HG03460 (cell line): ENCODE measurements around the gene NAPA.

ENCODE experiments used
- ATAC-seq: cut with Tn5 transposase; IDR thresholded peaks from one replicate; pipeline ENCODE4 v1.9.1; 2021; ENCODE audit not compliant: unreplicated experiment

The NAPA gene

DNA sequence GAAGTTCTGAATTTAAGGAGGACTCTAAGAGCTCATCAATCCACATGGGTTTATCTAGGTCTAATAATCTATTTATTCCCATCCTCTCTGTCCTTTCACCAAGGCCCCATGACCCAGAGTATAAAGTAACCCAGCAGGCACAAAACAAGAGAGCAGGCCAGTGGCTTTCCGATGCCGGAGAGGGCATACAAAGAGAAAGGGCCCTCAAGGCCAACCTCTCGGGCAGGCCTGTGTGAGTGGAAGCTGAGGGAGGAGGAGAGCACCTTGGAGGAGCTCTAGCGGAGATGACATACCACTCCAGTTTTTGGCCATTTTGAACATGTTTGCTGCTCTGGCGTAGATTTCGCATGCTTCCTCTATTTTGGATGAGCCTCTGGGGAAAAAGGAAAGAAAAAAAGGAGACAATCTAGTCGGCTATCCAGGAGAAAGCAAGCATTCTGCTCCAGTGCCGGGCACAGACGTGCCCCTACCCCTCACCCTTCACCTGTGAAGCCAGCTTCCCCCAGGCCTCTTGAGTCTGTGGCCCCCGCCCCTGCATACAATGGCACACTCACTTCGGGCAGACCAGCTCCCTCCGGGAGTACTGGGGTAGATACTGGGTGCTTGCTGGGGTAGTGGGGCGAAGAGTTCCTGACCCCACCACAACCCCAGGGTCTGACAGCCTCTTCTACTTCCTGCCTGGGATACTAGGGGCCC, 11.6 kb downstream of the NAPA start:
- ATAC-seq, result no peak

DNA sequence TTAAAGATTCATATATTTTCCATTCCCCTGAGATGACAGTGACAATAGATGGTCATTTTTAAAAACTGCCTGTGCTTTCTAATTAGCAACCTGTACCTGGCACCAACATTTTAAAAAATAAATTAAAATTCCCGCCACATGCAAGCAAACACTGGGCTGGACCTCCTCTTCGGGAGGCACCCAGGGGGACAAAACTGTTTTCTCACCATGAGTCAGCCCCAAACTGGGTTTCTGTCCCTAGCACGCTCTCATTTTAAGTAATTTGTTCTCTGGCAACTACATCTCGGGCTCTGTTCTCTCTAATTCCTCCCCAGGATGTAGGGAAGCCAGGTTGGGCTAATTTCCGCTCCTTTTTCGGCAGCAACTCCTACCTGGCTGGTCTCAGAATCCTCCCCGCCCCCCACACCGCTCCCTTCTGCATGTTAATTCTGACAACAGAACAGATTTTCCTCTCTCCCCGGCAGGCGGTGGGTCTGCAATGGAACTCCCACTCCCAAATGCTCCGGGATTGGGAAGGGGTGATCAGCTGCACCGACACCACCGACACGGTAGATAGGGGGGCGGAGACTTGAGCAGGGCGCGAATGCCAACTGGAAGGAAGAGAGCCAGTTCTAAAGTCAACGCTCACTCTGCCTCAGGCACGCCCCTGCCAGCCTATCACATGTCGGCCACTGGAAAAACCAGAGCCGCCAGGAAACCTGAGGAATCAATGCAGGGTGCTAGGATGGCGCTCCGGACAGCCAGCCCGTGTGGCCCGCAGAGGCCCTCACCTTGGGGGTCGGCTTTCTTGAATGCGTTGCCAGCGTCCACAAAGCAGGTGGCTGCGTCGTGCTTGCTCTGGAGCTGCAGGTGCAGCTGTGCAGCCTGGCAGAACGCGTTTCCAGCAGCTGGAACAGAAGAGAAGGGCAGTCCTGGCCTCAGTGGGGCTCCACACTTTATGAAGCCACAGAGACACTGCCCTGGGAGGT, 14.7 kb downstream of the NAPA start:
- no peak for ATAC-seq

- no peak for ATAC-seq
Measured at GRCh38 chr19:47499371-47499770, 15.5 kb downstream of the NAPA start.

DNA sequence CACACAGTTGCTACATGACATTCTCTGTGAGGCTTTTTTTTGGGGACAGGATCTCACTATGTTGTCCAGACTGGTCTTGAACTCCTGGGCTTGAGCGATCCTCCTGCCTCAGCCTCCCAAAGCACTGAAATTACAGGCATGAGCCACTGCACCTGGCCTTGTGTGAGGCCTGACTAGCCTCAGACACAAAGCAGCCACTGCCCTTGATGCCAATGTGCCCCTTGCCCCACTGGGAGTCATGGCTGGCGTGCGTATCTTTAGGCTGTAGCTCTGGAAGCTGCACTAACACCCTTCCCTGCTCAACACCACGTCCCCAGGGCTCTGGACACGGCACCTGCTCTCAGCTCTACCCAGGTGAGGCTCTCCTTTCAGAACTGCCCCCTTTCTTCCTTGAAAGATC, 16.3 kb downstream of the NAPA start:
- ATAC-seq, result no peak

DNA sequence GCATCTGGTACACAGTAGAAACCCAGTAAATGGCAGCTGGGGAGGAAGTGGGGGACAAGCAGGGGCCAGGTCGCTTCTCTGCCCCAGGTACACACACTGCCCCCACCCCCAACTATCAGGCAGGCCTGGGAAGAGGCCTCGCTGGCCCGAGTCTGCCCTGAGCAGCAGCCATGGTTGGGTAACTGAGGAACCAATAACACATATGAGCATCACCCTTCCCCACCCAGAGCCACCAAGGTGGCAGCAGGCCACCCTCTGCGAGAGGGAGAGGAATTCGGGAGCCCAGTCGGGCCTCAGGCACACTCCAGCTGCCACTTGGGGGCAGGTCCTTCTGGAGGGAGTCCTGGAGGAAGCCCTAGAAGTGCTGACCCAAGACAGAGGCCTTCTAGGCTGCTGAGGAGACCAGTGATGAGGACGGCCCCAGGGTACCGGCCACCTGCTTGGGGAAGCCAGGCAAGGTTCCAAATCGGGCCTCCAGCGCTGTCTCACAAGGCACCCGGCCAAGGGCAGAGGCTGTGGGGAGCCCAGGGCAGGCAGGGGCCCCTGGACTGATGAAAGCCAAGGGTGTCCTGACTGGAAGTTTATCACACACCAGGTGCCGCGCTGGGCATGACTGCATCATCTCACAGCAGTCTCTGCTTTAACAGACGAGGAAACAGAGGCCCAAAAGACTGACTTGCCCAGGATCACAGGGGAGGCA, 16.9 kb downstream of the NAPA start:
- no peak for ATAC-seq

- ATAC-seq, result no peak
Measured at GRCh38 chr19:47497050-47497766, 17.7 kb downstream of the NAPA start.

- ATAC-seq, result no peak
Measured at GRCh38 chr19:47495478-47496372, 19.1 kb downstream of the NAPA start.

- no peak for ATAC-seq
Measured at GRCh38 chr19:47494729-47495128, 20.1 kb downstream of the NAPA start.

GRCh38 chr19:47494211-47494547, 20.7 kb downstream of the NAPA start:
- no peak for ATAC-seq

GRCh38 chr19:47493378-47494210, 21.3 kb downstream of the NAPA start:
- ATAC-seq, result no peak

DNA sequence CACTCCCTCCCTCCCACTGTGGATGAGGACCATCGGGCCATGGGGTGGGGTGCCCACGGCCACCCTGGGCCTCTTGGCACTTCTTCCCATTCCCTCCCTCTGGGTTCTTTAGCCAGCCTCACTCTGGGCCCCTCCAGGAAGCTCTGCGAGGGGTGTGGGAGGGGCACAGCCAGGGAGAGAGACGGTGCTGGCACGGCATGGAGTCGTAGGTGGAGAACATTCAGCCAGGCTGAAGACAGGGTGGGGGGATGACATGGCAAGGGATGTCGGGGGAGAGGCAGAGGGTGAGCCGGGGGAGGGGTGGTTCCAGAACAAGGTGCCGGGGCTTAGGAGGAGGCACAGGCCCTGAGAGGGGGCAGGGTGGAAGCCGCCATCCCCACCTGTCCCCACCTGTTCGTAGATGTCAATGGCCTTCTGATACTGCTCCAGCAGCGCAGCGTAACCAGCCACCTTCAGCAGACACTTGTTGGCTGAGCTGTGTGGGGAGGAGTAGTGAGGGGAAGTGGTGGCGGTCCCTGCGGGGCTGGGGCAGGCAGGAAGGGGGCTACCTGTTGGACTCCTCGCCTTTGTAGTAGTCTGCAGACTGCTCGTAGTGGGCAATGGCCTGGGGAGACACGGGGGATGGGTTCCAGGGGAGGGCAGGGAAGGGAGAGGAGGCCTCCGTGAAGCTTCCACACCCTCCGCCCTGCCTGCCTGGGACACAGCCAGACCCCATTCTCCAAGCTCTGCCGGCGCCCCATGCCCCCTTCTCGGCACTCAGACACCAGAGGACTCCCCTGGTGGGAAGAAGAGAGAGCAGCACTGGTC, 22.1 kb downstream of the NAPA start:
- ATAC-seq, result no peak

DNA sequence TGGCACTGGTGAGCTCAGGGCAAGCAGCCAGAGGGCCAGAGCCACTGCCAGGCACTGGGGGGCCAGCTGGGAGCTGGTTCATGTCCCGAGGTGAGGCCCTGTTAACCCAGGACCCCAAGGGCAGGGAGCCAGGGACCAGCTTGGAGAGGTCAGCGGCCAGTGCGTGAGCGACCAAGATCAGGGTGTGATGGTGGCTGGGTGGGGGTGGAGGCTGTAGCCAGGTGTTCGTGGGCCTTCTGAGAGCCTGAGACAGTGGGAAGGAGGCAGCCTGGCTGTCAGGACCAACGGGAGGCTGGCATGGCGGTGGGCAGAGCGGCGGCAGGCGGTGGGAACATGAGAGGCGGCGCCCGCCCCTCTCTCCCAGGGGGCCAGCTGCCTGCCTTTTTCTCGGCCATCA, 22.7 kb downstream of the NAPA start:
- no peak for ATAC-seq

GRCh38 chr19:47491358-47492136, 23.3 kb downstream of the NAPA start:
- ATAC-seq, result no peak

GRCh38 chr19:47490847-47491246, 24.0 kb downstream of the NAPA start:
- ATAC-seq, result no peak

GRCh38 chr19:47490031-47490430, 24.8 kb downstream of the NAPA start:
- ATAC-seq, result no peak

GRCh38 chr19:47489072-47489914, 25.6 kb downstream of the NAPA start:
- ATAC-seq, result no peak
